WTC11 (cell line): Measurements from ENCODE around the gene EIF4H.

Experiments used
- MXD4 ChIP-seq: fragments of 250-450 bp; sonication (Bioruptor Pico); IDR thresholded peaks from 2 replicates; pipeline ENCODE4 v1.8.0; 2021; ENCODE audit warnings: mild to moderate bottlenecking, moderate library complexity, borderline replicate concordance
- SMAD4 ChIP-seq: sonication (generic); formaldehyde crosslinking; IDR thresholded peaks from 2 replicates; pipeline ENCODE4 v1.8.0; 2022; ENCODE audit warnings: mild to moderate bottlenecking, missing genetic modification reagents
- SP1 ChIP-seq: sonication (generic); formaldehyde crosslinking; conservative IDR thresholded peaks from 2 replicates; pipeline ENCODE4 v1.8.1; 2022; ENCODE audit warnings: missing genetic modification reagents
- TF ChIP-seq, protein P1 (sequence below): fragments of 200-600 bp; IDR thresholded peaks from 2 replicates; pipeline ENCODE4 v1.8.0; 2022; ENCODE audit warnings: antibody characterized with exemption
- TF ChIP-seq, protein P2 (sequence below): fragments of 250-450 bp; sonication (Bioruptor Pico); IDR thresholded peaks from 2 replicates; pipeline ENCODE4 v2.1.2; 2022; ENCODE audit warnings: mild to moderate bottlenecking, moderate library complexity
- TF ChIP-seq, protein P3 (sequence below): sonication (generic); formaldehyde crosslinking; IDR thresholded peaks from 2 replicates; pipeline ENCODE4 v1.8.0; 2023; ENCODE audit warnings: mild to moderate bottlenecking, missing genetic modification reagents
- TF ChIP-seq, protein P4 (sequence below): sonication (generic); formaldehyde crosslinking; IDR thresholded peaks from 2 replicates; pipeline ENCODE4 v1.8.1; 2023; ENCODE audit warnings: mild to moderate bottlenecking, missing genetic modification reagents

DNA sequence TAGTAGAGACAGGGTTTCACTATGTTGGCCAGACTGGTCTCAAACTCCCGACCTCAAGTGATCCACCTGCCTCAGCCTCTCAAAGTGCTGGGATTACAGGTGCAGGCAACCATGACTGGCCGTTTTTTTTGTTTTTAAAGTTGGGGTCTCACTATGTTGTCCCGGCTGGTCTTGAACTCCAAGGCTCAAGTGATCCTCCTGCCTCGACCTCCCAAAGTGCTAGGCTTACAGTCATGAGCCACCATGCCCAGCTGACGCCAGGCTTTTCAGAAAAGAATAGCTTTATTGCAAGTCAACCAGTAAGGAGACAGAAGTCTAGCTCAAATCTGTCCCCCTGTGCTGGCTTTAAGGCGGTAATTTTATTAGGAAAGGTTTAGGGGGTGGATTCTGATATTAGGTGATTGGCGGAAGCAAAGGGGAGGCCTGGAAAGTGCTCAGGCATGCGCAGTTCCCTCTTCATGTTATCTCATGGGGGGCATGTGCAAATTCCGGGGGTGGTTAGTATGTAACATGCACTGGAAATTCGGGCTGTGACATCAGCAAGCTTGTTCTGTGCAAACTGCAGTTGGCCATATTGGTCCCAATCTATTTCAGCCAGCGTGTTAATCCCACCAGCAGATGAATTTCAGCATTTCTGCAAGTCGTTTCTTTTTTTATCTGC is 47.8 kb upstream of the EIF4H start:
- no peak for TF ChIP-seq SP1 (CRISPR knock-in tag)
- no peak for TF ChIP-seq MXD4 (CRISPR knock-in tag)
- TF ChIP-seq, protein P1, sequence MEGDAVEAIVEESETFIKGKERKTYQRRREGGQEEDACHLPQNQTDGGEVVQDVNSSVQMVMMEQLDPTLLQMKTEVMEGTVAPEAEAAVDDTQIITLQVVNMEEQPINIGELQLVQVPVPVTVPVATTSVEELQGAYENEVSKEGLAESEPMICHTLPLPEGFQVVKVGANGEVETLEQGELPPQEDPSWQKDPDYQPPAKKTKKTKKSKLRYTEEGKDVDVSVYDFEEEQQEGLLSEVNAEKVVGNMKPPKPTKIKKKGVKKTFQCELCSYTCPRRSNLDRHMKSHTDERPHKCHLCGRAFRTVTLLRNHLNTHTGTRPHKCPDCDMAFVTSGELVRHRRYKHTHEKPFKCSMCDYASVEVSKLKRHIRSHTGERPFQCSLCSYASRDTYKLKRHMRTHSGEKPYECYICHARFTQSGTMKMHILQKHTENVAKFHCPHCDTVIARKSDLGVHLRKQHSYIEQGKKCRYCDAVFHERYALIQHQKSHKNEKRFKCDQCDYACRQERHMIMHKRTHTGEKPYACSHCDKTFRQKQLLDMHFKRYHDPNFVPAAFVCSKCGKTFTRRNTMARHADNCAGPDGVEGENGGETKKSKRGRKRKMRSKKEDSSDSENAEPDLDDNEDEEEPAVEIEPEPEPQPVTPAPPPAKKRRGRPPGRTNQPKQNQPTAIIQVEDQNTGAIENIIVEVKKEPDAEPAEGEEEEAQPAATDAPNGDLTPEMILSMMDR = no peak
- TF ChIP-seq SMAD4 (CRISPR knock-in tag) = no peak
- TF ChIP-seq, protein P2, sequence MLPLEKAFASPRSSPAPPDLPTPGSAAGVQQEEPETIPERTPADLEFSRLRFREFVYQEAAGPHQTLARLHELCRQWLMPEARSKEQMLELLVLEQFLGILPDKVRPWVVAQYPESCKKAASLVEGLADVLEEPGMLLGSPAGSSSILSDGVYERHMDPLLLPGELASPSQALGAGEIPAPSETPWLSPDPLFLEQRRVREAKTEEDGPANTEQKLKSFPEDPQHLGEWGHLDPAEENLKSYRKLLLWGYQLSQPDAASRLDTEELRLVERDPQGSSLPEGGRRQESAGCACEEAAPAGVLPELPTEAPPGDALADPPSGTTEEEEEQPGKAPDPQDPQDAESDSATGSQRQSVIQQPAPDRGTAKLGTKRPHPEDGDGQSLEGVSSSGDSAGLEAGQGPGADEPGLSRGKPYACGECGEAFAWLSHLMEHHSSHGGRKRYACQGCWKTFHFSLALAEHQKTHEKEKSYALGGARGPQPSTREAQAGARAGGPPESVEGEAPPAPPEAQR = no peak
- TF ChIP-seq, protein P3, sequence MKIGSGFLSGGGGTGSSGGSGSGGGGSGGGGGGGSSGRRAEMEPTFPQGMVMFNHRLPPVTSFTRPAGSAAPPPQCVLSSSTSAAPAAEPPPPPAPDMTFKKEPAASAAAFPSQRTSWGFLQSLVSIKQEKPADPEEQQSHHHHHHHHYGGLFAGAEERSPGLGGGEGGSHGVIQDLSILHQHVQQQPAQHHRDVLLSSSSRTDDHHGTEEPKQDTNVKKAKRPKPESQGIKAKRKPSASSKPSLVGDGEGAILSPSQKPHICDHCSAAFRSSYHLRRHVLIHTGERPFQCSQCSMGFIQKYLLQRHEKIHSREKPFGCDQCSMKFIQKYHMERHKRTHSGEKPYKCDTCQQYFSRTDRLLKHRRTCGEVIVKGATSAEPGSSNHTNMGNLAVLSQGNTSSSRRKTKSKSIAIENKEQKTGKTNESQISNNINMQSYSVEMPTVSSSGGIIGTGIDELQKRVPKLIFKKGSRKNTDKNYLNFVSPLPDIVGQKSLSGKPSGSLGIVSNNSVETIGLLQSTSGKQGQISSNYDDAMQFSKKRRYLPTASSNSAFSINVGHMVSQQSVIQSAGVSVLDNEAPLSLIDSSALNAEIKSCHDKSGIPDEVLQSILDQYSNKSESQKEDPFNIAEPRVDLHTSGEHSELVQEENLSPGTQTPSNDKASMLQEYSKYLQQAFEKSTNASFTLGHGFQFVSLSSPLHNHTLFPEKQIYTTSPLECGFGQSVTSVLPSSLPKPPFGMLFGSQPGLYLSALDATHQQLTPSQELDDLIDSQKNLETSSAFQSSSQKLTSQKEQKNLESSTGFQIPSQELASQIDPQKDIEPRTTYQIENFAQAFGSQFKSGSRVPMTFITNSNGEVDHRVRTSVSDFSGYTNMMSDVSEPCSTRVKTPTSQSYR = no peak
- TF ChIP-seq, protein P4, sequence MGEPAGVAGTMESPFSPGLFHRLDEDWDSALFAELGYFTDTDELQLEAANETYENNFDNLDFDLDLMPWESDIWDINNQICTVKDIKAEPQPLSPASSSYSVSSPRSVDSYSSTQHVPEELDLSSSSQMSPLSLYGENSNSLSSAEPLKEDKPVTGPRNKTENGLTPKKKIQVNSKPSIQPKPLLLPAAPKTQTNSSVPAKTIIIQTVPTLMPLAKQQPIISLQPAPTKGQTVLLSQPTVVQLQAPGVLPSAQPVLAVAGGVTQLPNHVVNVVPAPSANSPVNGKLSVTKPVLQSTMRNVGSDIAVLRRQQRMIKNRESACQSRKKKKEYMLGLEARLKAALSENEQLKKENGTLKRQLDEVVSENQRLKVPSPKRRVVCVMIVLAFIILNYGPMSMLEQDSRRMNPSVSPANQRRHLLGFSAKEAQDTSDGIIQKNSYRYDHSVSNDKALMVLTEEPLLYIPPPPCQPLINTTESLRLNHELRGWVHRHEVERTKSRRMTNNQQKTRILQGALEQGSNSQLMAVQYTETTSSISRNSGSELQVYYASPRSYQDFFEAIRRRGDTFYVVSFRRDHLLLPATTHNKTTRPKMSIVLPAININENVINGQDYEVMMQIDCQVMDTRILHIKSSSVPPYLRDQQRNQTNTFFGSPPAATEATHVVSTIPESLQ = no peak
